Dermis blood vessel endothelial cell (primary cell): ENCODE data around the gene TMCC1. TPM values are rescaled to one million over a fixed set of nuclear protein-coding genes. Genes with fewer than 3 reads are reported as not detected.

Experiments used
- total RNA-seq: library from RNA; depleted of rRNA; stranded (reverse); fragments of >200 nt; gene quantifications from 2 replicates; pipeline ENCODE4 v1.2.3, GENCODE V29; 2014

TMCC1 gene
- total RNA-seq, 1 donor from 2014 or later = 18.5 TPM

Other genes starting within 250 kb of the TMCC1 start
- not detected in 2 replicates for gene TRH, start 81.0 kb upstream of the TMCC1 start, total RNA-seq
- gene ALG1L2, start 188.1 kb upstream of the TMCC1 start, total RNA-seq = not detected in 2 replicates